K562 (cell line): ENCODE results near the gene DTX4. TPM values are rescaled to one million over a fixed set of nuclear protein-coding genes. Genes with fewer than 3 reads are reported as not detected.

Source experiments
- CHD2 ChIP-seq: IDR thresholded peaks from 2 replicates; pipeline ENCODE4 v1.6.1; 2011; ENCODE audit warnings: low read depth, low read length
- CREB5 ChIP-seq: fragments of 250-450 bp; sonication (Bioruptor Pico); IDR thresholded peaks from 2 replicates; pipeline ENCODE4 v1.5.0; 2020; ENCODE audit warnings: mild to moderate bottlenecking
- ELF1 ChIP-seq: fragments of 200-800 bp; sonication (Bioruptor generic); IDR thresholded peaks from 2 replicates; pipeline ENCODE4 v1.6.1; 2016; ENCODE audit warnings: missing genetic modification characterization, missing compliant biosample characterization
- ESRRB ChIP-seq: fragments of 250-450 bp; sonication (Bioruptor Pico); IDR thresholded peaks from 2 replicates; pipeline ENCODE4 v1.5.0; 2020; ENCODE audit warnings: mild to moderate bottlenecking, moderate library complexity, borderline replicate concordance
- GABPB2 ChIP-seq: fragments of 250-450 bp; sonication (Bioruptor Pico); conservative IDR thresholded peaks from 2 replicates; pipeline ENCODE4 v1.5.1; 2021; ENCODE audit warnings: mild to moderate bottlenecking
- GATAD2B ChIP-seq: fragments of 450-650 bp; IDR thresholded peaks from 2 replicates; pipeline ENCODE4 v1.6.1; 2017; ENCODE audit warnings: mild to moderate bottlenecking, borderline replicate concordance
- MITF ChIP-seq: IDR thresholded peaks from 2 replicates; pipeline ENCODE4 v1.6.1; 2014; ENCODE audit warnings: antibody characterized with exemption
- PPARD ChIP-seq: fragments of 250-450 bp; sonication (Bioruptor Pico); IDR thresholded peaks from 2 replicates; pipeline ENCODE4 v1.8.0; 2022; ENCODE audit warnings: inconsistent platforms, mild to moderate bottlenecking, moderate library complexity
- RNF219 ChIP-seq: fragments of 250-450 bp; sonication (Bioruptor Pico); IDR thresholded peaks from 2 replicates; pipeline ENCODE4 v1.5.0; 2022; ENCODE audit warnings: mild to moderate bottlenecking
- ZNF124 ChIP-seq: sonication (generic); formaldehyde crosslinking; IDR thresholded peaks from 2 replicates; pipeline ENCODE4 v1.8.1; 2022; ENCODE audit warnings: missing genetic modification reagents
- ZNF175 ChIP-seq: fragments of 200-800 bp; sonication (Bioruptor generic); IDR thresholded peaks from 2 replicates; pipeline ENCODE4 v1.6.1; 2016; ENCODE audit warnings: low read depth, mild to moderate bottlenecking, missing genetic modification characterization, missing compliant biosample characterization
- ZNF224 ChIP-seq: sonication (generic); formaldehyde crosslinking; IDR thresholded peaks from 2 replicates; pipeline ENCODE4 v1.8.0; 2022; ENCODE audit warnings: mild to moderate bottlenecking, missing genetic modification reagents
- ZNF253 ChIP-seq: fragments of 250-450 bp; sonication (Bioruptor Pico); conservative IDR thresholded peaks from 2 replicates; pipeline ENCODE4 v1.6.1; 2021; ENCODE audit warnings: mild to moderate bottlenecking
- polyA plus RNA-seq, 8 experiments: library from polyadenylated mRNA; depleted of rRNA in 4 of 8; stranded (reverse) in 5 of 8; unstranded in 3 of 8; fragments of >200 nt; fragmentation: Nextera tagmentation in 2 of 8; fragmentation: Illumina TruSeq in 1 of 8; extraction: Ambion mirVana in 2 of 8; extraction: Trizol in 1 of 8; gene quantifications; 2 replicates each; pipeline versions ENCODE4 v1.2.1 to v1.2.3, GENCODE V29; 2011 to 2014; ENCODE audit warnings: inconsistent platforms in 1 of 8, missing spikeins in 1 of 8
- total RNA-seq, 7 experiments: library from RNA; depleted of rRNA in 6 of 7; stranded (reverse); fragments of >200 nt in 6 of 7; fragmentation: Illumina TruSeq in 2 of 7; extraction: Trizol in 2 of 7; gene quantifications; 2 replicates each; pipeline versions ENCODE4 v1.2.1 to v1.2.3, GENCODE V29; 2011 to 2021; ENCODE audit warnings: low replicate concordance in 1 of 7
- TF ChIP-seq, protein P1 (sequence below): fragments of 150-350 bp; conservative IDR thresholded peaks from 2 replicates; pipeline ENCODE4 v1.6.1; 2014; ENCODE audit warnings: low read length
- TF ChIP-seq, protein P2 (sequence below): fragments of 250-450 bp; sonication (Bioruptor Pico); IDR thresholded peaks from 2 replicates; pipeline ENCODE4 v1.8.0; 2021; ENCODE audit warnings: mild to moderate bottlenecking, moderate library complexity
- TF ChIP-seq, protein P3 (sequence below): fragments of 250-450 bp; sonication (Bioruptor Pico); IDR thresholded peaks from 2 replicates; pipeline ENCODE4 v1.8.0; 2022; ENCODE audit warnings: inconsistent platforms

Gene DTX4
- total and polyA plus RNA-seq, 9 of the 15 experiments (the other 6 are each of a cell fraction or from before 2014, with no cell fraction given) = 0.03 to 0.47 (median 0.04) TPM; not detected in 4

DNA sequence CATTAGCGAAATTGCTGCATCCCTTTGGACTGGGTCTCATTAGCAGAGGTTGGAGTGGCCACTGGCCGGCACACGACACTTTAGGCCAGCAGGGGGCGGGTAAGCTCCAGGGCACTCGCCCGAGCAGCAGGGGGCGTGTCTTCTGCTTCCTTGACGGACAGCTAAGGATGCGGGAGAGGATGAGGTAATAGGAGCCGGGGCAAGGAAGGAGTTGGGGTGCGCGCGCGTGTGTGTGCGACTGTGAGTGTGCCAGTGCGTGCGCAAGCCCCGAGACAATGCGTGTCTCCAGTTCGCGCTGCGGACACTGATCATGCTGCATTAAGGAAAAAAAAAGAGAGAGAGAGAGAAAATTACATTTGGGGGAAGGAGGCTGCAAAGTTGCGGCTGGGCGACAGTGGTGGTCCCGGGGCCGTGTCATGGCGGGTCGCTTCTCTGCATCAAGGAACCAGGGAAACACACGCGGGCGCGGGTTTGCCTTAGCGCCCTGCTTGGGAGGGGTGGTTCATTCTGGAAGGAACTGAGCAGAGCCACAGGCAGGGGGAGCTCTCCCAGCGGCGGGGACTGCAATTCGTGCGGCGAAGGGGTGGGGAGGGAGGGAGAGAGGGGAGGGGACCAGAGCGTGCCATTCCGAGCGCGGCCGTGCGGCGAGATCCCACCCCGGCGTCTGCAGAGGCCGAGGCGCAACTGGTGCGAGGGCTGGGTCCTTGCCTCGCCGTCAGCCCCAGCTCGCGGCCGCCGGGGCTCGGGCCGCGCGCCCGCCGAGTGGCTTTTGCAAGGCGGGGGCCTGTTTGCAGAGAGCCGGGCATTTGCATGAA, at the start of gene DTX4 (continued):
- TF ChIP-seq, protein P1, sequence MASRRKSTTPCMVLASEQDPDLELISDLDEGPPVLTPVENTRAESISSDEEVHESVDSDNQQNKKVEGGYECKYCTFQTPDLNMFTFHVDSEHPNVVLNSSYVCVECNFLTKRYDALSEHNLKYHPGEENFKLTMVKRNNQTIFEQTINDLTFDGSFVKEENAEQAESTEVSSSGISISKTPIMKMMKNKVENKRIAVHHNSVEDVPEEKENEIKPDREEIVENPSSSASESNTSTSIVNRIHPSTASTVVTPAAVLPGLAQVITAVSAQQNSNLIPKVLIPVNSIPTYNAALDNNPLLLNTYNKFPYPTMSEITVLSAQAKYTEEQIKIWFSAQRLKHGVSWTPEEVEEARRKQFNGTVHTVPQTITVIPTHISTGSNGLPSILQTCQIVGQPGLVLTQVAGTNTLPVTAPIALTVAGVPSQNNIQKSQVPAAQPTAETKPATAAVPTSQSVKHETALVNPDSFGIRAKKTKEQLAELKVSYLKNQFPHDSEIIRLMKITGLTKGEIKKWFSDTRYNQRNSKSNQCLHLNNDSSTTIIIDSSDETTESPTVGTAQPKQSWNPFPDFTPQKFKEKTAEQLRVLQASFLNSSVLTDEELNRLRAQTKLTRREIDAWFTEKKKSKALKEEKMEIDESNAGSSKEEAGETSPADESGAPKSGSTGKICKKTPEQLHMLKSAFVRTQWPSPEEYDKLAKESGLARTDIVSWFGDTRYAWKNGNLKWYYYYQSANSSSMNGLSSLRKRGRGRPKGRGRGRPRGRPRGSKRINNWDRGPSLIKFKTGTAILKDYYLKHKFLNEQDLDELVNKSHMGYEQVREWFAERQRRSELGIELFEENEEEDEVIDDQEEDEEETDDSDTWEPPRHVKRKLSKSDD = no peak
- TF ChIP-seq ZNF175 = no peak
- TF ChIP-seq CHD2 = no peak
- no peak for TF ChIP-seq ZNF124 (CRISPR knock-in tag)
- no peak for TF ChIP-seq GABPB2 (CRISPR knock-in tag)
- TF ChIP-seq GATAD2B = no peak
- TF ChIP-seq ZNF224 (CRISPR knock-in tag) = no peak
- no peak for TF ChIP-seq CREB5
- no peak for TF ChIP-seq PPARD (CRISPR knock-in tag)
- TF ChIP-seq ESRRB (CRISPR knock-in tag) = no peak
- TF ChIP-seq, protein P2, sequence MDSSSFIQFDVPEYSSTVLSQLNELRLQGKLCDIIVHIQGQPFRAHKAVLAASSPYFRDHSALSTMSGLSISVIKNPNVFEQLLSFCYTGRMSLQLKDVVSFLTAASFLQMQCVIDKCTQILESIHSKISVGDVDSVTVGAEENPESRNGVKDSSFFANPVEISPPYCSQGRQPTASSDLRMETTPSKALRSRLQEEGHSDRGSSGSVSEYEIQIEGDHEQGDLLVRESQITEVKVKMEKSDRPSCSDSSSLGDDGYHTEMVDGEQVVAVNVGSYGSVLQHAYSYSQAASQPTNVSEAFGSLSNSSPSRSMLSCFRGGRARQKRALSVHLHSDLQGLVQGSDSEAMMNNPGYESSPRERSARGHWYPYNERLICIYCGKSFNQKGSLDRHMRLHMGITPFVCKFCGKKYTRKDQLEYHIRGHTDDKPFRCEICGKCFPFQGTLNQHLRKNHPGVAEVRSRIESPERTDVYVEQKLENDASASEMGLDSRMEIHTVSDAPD (CRISPR knock-in tag) = no peak
- TF ChIP-seq ZNF253 (CRISPR knock-in tag) = no peak
- TF ChIP-seq, protein P3, sequence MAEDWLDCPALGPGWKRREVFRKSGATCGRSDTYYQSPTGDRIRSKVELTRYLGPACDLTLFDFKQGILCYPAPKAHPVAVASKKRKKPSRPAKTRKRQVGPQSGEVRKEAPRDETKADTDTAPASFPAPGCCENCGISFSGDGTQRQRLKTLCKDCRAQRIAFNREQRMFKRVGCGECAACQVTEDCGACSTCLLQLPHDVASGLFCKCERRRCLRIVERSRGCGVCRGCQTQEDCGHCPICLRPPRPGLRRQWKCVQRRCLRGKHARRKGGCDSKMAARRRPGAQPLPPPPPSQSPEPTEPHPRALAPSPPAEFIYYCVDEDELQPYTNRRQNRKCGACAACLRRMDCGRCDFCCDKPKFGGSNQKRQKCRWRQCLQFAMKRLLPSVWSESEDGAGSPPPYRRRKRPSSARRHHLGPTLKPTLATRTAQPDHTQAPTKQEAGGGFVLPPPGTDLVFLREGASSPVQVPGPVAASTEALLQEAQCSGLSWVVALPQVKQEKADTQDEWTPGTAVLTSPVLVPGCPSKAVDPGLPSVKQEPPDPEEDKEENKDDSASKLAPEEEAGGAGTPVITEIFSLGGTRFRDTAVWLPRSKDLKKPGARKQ = no peak
- no peak for TF ChIP-seq ELF1
- TF ChIP-seq RNF219 = no peak
- TF ChIP-seq MITF = no peak
